COLO668 (cell line): Measurements from ENCODE around the gene RNF144A.

Experiments
- DNase-seq: peaks from one replicate; lab custom pipeline; 2025; ENCODE audit not compliant: unreplicated experiment; lab: John Stamatoyannopoulos, UW

RNF144A gene

GRCh38 chr2:7071916-7072556 lies 154.8 kb downstream of the RNF144A start:
- DNase-seq, result no peak

- no peak for DNase-seq
Observed at GRCh38 chr2:7073901-7074300, 156.7 kb downstream of the RNF144A start.

- DNase-seq, result no peak
Observed at GRCh38 chr2:7075834-7076233, 158.6 kb downstream of the RNF144A start.

- DNase-seq, result no peak
Observed at GRCh38 chr2:7077660-7078267, 160.6 kb downstream of the RNF144A start.

GRCh38 chr2:7083580-7084509 lies 166.6 kb downstream of the RNF144A start:
- DNase-seq, result peak; percentile 29

GRCh38 chr2:7084601-7085000 lies 167.4 kb downstream of the RNF144A start:
- DNase-seq, result no peak

GRCh38 chr2:7089284-7089683 lies 172.1 kb downstream of the RNF144A start:
- no peak for DNase-seq

- no peak for DNase-seq
Observed at GRCh38 chr2:7089898-7090510, 172.8 kb downstream of the RNF144A start.

GRCh38 chr2:7093376-7093775 lies 176.2 kb downstream of the RNF144A start:
- no peak for DNase-seq
